Islet precursor cell (in vitro differentiated cells): ENCODE measurements around the gene PODN.

ENCODE experiments used
- DNase-seq: peaks from one replicate; pipeline ENCODE4 v3.0.0-alpha.2; 2018

The PODN gene

DNA sequence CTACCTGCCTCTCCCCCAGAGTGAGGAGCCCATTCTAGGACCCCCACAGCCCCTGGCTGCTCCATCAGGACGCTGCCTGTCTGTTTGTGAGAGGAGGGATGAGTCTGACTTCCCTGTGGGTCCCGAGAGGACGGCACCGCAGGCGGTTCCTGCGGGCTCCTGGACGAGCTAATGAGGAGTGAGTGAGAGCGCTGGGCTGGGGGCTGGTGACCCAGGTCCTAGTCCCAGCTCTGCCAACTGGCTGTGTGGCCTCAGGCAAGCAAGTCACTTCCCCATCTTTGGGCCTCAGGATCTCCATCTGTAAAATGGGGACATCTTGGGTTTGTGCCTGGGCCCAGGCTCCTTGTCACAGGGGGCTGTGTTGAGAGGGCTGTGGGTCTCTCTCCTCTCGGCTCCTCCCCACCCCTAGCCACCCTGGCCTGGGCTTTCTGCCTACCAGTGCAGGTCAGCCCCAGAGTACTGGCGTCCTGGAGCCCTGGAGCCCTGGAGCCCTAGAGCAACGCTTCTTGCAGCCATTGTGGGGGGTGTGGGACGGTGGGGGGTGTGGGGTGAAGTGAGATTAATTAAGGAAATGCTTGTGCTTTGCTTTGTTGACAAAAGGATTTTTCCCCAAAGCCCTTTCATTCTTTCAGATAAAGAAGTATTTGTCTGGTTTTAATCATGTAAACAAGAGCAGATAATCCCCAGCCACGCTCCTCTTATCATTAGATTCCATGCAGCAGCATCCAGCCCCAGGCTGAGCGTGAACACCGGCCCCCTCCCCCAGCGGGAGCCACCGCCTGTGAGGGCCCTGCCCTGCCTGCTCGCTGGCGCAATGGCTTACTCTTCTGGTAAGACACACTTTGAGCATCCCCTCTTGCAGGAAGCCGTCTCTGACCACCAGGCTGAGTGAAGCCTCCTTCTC, 53.6 kb downstream of the PODN start:
- peak; percentile 91 for DNase-seq

DNA sequence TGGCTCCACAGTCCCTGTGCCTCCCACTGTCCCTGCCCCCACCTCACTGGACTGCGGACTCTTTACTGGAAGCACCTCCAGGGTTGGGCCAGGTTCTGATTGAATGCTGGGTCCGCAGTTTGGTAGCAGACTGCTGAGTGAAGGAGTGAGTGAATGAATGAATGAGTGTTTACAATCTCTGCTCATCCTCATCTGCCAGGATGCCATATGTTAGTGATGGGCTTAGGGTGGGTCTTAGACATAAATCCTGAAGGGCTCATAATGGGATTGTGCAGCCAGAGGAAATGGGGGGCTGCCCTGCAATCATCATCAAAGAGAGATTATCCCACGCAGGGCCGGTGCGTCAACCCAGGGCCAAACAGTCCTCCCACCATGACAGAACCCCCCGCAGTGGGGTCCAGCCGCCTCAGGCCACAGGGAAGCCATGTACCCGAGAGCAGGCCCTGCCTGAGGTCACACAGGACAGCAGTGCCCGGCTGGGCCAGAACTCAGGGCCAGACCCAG, 54.3 kb downstream of the PODN start:
- no peak for DNase-seq

DNA sequence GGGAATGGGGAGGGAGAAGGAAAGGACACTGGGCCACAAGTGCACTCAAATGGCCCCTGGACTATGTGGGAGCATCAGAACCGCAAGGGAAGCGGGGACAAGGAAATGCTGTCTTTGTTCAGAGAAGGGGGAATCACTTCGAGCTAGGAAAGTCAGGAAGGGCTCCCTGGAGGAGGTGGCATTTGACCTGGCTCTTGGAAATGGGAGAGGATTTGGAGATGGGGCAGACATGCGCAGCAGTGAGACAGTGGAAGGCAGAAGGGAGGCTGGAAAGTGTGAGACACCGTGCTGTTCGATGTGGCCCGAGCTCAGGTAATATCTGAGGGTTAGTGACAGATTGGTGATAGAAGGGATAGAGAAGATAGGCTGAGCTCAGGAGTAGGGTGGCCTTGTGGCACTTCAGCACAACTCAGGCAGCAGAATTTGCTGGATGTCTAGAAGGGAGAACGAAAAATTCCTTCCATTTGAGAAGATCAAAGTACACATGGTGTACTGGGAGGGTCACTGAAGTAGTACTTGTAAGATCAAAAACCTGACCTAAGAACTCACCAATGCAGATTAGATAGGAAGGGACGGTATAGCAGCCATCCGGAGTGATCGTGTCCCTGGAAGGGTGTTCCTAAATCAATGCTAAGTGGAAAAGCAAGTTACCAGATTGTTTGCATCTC, 55.1 kb downstream of the PODN start:
- no peak for DNase-seq

DNA sequence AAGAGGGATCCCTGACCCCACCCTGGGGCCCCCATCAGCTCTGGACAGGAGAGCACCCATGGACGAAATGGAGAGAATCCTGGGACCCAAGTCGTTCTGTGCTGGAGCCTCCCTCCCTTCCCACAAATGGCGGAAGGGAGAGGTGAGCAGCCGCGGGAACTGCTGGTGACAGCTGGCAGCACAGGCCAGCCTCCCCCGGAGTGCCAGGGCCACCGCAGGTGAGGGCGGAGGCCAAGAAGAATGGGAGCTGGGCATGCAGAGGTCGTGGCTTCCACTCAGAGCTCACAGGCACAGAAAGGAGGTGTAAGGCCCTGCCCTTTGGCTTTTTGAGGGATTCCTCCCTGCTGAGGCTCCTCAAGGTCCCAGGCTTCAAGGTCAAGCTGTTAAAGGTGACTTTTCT, 55.8 kb downstream of the PODN start:
- no peak for DNase-seq

DNA sequence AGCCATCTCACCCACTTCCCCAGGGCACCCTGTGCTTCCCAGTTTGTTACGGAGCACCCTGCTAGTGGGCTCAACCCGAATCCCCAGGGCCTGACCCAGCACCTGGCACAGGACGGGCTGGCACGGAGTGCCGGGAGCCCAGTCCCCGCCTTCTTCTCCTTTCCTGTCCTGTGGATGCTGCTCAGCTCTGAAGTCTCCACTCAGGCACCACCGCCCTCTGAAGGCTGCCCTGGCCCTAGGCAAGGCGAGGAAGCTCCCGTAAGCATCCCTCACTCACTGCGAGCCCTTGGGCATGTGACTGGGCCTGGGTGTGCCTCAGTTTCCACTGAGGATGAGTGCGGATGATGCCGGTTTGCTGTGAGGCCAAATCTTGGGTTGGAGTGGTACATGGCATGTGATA, 58.6 kb downstream of the PODN start:
- DNase-seq: no peak

DNA sequence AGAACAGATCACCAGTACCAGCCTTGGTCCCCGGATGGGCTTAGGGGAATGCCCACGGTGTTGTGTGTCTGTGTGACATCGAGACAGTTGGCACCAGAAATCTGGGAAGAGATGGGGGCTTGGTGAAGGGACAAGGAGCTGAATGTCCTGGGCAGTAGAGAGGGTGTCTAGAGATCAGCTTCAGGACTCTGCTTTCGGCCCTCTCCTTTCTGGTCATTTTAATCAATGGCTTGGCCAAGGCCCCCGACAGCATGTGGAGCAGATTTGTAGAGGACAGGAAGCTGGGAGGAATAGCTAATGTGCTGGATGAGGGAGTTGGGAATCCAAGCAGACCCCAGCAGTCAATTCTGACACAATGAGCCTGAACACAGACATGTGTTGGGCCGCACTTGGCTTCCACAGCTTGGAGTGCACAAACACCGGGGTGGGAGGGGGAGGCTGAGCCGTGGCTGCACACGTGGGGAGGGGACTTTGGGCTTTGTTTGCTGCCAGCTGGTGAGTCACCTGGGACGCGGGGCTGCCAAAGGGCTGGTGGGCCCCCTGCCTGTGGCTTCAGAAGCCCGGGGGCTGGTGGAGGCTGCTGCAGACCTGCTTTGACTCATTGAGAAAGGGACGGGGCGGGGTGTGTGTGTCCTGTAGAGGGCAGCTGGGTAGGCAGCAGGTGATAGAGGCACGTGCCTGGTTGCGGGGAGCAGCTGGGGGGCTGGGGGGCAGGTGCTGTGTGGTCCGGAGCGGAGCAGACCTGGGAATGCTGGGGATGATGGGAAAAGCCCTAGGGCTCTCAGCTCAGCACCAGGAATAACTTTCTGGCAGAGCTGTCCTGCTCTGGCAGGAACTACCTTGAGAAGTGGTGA, 59.5 kb downstream of the PODN start:
- peak; percentile 86 for DNase-seq

DNA sequence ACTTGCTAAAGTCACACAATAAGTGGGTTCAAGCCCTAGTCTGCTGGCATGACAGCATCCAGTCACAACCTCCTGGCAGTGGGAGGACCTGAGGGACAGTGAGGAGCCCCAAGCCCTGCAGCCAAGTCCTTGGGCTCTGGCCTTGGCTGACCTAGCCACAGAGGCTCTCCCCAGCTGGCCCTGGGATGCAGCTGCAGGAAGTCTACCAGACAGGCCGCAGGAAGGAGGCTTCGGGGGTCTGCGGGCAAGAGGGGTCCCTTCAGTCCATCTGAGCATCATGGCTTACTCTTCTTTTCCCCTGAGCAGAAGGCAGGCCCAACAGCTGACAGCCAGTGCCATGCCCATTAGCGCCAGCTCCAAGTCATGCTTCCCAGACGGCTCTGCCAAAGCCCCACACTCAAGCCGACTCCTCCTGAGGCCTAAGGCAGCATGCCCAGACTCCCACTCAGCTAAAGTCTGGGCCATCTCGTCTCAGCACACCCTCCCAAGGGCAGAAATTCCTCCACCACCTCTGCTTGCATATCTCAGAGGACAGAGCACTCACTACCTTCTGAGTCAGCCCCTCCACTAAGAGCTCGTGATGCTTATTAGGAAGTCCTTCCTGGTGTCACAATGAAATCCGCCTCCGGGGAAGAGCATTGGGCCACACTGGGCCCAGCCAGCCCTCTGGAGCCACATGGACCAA, 60.3 kb downstream of the PODN start:
- peak; percentile 74 for DNase-seq

DNA sequence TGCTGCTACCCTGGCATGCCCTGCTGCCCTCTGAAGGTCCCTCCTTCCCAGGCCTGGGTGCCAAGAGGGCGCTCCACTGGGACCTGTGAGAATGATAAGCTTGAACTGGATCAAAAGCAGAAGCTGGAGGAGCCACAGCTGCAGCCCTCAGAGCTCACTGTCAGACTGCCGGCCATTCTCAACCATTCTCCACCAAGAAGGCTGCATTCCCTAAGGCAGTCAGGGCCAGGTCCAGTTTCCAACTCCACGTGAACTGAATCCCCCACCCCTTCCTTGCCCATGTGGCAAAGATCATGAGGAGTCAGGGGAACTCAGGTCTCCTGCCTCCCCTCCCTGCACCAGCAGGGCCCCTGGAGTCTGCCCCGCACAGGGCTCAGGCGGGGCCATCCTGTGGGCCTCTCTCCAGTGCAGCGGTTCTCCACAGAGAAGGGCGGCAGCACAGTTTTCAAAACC, 61.0 kb downstream of the PODN start:
- no peak for DNase-seq

DNA sequence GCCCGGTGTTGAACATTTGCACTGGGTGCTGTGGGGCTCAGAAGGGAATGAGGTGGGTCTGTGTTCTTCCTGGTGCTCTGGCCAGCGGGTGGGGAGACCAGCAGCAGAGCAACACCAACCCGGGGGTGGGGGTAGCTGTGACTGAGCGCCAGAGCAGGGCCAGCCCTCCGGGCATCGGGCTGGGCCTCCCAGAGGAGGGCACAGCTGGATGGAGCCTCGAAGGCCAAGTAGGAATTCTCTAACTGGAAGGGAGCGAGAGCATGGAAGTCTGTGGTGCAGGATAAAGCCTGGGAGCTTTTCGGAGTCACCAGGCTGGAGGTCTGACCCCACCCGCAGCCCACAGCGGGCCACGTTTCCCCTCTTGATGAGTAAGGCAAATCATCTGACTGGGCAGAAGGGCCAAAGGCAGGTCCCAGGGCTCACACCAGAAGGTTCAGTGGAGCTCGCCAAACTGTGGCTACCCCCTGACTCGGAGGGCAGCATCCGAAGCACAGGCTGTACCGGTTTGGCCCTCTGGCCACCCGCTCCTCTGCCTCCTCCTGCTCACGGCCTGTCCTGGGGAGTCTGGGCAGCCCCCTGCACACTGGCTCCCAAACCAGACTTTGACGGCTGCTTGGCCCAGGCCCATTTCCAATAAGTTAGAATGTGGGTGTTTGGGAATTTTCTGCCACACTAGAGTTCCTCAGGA, 61.6 kb downstream of the PODN start:
- no peak for DNase-seq

DNA sequence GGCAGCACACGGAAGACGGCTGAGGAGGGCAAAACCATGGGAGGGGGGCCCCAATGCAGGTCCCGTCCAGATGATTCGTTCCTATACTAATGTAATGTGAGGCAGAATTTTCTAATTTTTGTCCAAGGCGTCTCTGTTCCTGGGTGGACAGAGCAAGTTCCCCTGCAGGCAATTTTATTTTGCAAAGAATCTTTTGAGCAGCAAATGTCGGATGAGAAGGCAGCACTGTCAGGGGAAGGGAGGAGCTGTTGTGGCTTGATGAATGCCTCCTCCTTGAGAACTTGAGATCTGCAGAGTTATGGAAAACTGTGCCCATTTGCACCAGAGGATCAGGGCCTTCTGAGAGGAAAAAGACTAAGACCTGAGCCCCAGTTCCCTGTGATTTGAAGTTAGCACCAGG, 63.1 kb downstream of the PODN start:
- no peak for DNase-seq

DNA sequence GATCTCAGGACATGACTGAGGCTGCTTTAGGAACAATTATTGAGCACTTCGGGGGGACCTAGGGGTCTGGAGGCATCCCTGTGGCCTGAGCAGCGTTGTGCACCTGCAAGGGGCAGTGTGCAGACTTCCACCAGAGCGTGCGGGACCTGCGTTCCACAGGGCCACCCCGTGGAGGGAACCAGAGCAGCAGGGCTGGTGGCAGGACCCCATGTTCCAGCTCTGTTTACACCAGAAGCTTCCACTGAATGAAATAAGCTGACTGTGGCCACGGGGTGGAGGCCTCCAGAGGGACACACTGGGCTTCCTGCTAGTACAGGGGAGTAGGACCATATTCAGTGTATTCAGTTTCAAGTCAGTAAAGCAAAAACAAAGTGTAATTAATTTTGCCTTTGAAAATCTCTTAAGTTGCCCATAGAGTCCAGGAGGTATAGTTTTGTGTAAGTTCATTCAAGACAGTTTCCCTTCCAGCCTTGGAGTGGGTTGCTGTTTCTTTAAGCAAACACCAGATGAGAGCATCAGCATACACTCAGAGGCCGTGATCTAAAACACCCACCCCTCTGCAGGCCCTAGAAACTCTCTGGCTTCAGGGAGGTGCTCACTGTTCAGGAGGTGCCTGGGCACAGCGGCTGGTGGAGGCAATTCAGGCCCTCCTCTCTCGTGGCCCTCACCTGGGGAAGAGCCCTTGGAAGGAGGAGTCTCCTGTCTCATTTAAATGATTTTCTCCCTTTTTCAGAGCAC, 63.8 kb downstream of the PODN start:
- DNase-seq: no peak

DNA sequence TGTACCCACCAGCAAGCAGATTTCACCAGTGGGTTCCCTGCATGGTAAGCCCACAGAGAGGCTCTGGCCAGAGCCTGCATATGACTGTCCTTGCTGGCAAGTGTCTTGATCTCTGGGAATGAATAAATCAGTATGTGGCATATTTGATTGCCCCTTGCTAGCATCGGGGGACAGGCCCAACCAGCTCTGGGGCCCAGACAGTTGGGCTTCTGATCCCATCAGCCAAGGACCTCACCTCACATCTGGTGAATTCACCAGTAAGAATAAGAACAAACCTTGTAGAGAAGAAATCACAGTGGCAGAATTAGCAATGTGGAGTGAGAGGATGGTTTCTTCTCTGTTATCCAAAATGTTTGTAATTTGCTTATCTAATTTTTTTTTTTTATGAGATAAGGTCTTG, 64.5 kb downstream of the PODN start:
- peak; percentile 13 for DNase-seq

DNA sequence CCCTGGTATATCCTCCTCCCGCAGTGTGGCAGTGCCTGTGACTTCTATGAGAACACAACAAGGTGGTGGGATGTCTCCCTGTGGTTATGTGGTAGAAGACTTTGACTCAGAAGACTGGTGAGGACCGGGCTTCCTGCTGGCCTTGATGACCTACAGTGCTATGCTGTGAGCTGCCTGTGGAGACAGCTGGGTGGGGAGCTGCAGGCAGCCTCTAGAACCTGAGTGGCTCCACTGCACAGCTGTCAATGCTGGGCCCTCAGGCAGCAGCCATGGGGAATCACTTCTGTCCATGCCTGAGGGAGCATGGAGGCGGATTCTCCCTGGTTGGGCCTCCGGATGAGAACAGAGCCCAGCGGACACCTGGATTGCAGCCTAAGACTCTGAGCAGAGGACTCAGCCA, 65.5 kb downstream of the PODN start:
- peak; percentile 49 for DNase-seq

DNA sequence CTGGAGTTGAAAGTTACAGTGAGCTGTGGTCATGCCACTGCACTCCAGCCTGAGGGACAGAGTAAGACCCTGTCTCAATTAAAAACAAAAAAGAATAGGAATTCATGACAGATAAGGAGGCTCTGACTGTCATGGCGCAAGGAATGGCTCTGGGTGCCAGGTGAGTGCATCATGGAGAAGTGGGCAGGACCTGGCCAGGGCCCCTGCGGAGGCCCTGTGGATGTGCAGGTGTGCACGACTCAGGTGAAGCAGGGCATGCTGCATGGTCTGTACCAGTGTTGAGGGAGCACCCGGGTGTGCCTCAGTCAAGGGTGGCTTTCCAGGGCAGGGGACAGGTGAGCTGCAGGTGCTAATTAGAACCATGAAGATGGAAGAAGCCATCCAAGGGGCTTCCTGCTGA, 66.4 kb downstream of the PODN start:
- no peak for DNase-seq

DNA sequence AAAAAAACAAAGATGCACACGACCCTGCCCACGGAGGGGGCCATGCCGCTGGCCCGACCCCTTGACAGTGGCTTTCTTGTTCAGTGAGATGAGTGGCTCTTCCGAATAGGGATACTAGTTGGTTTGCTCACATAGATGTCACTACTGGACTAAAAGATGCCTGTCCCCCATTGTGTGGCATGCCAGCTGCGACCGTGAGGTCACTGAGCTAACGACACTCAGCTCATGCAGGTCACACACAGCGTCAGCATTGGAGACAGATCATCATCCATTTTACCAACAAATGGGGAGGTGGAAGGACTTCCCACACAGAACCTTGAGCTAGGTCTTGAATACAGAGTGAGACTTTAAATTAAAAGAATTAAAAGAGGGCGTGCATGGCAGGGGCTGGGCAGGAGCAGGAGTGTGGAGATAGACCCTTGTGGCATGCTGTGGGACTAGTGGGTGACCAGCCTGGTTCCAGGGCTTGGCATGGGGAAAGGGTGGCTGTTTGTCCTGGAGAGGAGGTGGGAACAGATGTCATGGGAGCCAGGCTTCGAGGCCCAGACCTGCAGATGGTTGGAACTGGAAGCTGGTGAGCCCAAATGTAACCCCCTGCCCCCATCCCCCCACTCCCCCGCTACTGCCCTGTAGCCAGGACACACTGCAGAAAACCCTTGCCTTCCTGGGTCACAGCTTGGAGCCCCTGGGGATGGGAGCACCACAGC, 68.0 kb downstream of the PODN start:
- DNase-seq: peak; percentile 34

DNA sequence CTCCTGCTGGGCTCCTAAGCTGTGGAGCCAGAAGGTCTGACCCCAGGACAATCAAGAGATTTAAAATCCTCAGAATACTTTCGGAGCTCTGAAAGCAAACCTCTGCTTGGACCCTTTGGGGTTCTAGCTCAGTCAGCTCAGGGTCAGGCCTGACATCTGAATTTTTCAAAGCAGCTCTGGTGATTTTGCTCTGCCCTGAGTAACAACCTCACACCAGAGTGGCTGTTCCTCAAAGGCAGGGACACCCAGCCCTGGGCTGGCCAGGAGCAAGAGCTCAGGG, 68.5 kb downstream of the PODN start:
- DNase-seq: peak; percentile 30

DNA sequence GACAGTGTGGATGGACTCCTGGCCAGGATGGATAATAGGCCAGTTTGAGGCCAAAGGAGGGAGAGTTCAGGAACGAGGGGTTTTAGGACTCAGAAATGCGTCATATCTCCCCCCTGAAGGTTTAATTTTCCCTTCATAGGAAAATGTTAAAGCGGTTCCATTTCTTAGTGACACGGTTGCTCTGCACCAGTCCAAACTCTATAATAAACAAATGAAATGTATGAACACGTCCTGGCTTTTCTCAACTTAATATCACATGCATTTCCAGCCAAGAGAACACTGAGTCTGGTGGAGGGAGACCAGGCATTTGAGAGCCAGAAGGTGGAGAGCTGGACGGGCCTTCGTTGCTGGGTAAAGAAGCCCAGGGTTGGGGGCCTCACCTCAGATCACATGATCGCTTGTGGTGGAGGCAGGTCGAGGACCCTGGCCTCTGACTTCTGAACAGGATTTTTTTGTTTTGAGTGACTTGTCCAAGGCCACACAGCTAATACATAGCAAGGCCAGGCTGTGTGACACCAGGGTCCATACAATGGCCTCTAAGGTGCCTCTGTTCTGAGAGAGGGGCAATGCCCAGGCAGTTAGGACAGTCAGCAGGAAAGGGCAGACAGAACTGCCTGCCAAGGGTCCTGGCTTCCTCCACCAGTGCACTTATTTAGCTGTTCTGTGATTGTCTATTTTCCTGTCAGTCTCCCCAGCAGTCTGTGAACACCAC, 69.0 kb downstream of the PODN start:
- DNase-seq: no peak

DNA sequence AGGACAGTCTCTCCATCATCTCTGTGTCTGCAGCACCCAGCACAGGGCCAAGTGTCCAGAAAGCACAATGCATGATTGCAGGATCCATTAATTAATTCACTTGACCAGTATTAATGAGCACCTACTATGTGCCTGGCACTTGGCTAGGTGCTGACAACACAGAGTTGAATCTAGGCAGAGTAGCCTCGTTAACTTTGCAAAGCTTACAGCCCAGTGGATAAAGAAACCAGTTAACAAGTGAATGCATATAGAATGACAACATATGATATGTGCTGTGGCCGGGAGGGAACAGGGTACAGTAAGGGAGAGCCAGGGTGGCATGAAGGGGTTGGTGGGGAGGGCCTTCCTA, 69.6 kb downstream of the PODN start:
- peak; percentile 35 for DNase-seq

DNA sequence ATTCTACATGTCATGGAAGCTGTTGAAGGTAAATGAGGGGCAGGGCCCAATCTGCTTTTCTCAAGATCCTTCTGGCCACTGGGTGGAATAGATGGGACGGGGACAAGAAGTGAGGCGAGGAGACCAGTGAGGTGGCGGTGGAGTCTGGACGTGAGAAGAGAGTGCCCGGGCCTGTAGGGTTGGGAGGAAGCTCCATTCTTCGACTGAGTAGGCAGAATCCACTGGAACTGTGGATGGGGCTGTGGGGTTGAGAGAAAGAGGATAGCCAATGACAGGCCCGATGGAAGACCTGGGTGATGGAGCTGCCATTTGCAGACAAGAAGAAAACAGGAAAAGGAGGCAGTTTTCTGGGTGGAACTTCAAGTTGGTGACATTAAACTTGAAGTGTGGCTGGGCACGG, 70.2 kb downstream of the PODN start:
- DNase-seq: no peak
